ENCODE measurements around the gene RELN. TPM values are rescaled to one million over a fixed set of nuclear protein-coding genes. Genes with fewer than 3 reads are reported as not detected.

The RELN gene
- total RNA-seq, 2 experiments from 2014 or later, result not detected

DNA sequence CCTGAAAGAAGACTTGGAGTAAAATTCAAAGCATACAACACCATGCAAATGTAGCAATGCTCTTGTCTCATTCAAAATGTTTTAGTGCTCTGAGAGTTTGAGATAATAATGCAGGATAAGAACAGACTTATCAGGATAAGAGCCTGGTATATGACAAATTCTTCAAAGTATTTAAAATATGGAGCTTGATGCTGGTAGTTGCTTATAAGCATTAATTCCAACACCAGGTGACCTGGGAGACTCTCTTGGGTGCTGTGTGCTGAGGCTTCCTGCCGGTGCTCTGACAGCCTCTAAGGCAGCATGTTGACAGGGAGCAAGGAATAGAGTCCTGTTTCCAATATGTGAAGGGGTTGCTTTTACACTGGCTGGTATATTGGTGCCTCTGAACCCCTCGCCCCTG, 508.7 kb downstream of the RELN start:
- POLR2A ChIA-PET, result no interaction called here
- H3K27ac Mint-ChIP-seq, result no peak overlapping the region
- DNase-seq, result no peak
- H3K4me3 Mint-ChIP-seq, result no peak overlapping the region
- CTCF ChIA-PET, result no interaction called here
- no peaks in the 10 kb centered on the region for H3K9me3 Mint-ChIP-seq
- no peaks in the 10 kb centered on the region for H3K4me1 Mint-ChIP-seq
- H3K36me3 Mint-ChIP-seq (ENCODE audit: low read depth), result no peaks in the 10 kb centered on the region
- H3K27me3 Mint-ChIP-seq, result peaks cover 7% of the 10 kb centered on the region

GRCh38 chr7:103474956-103475355, 514.5 kb downstream of the RELN start:
- no peaks in the 10 kb centered on the region for H3K9me3 Mint-ChIP-seq
- H3K27ac Mint-ChIP-seq, result no peak overlapping the region
- H3K36me3 Mint-ChIP-seq (ENCODE audit: low read depth), result no peaks in the 10 kb centered on the region
- POLR2A ChIA-PET, result no interaction called here
- peaks cover 21% of the 10 kb centered on the region for H3K27me3 Mint-ChIP-seq
- H3K4me3 Mint-ChIP-seq, result no peak overlapping the region
- no peaks in the 10 kb centered on the region for H3K4me1 Mint-ChIP-seq
- DNase-seq, result no peak
- CTCF ChIA-PET, result no interaction called here

DNA sequence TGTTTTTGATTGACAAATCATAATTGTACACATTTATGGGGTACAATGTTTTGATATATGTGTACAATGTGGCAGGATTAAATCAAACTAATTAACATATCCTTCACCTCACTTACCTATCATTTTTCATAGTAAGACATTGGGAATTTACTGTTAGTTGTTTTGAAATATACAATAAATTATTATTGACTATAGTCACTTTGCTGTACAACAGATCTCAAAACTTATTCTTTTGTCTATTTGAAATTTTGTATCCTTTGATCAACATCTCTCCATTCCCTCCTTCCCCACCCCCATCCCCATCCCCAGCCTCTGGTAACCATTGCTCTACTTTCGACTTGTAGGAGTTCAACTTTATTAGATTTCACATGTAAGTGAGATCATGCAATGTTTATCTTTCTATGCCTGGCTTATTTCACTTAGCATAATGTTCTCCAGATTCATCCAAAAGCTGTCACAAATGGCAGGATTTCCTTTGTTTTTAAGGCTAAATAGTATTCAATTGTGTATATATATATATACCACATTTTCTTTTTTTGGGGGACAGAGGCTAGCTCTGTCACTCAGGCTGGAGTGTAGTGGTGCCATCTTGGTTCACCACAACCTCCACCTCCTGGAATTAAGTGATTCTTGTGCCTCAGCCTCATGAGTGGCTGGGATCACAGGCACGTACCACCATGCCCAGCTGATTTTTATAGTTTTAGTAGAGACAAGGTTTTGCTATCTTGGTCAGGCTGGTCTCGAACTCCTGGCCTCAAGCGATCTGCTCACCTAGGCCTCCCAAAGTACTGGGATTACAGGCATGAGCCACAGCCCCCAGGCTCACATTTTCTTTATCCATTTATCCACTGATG, 520.1 kb downstream of the RELN start:
- H3K36me3 Mint-ChIP-seq (ENCODE audit: low read depth), result no peaks in the 10 kb centered on the region
- peaks cover 21% of the 10 kb centered on the region for H3K27me3 Mint-ChIP-seq
- H3K4me1 Mint-ChIP-seq, result no peaks in the 10 kb centered on the region
- CTCF ChIA-PET, result no interaction called here
- H3K27ac Mint-ChIP-seq, result no peak overlapping the region
- POLR2A ChIA-PET, result no interaction called here
- H3K4me3 Mint-ChIP-seq, result no peak overlapping the region
- no peaks in the 10 kb centered on the region for H3K9me3 Mint-ChIP-seq
- no peak for DNase-seq

DNA sequence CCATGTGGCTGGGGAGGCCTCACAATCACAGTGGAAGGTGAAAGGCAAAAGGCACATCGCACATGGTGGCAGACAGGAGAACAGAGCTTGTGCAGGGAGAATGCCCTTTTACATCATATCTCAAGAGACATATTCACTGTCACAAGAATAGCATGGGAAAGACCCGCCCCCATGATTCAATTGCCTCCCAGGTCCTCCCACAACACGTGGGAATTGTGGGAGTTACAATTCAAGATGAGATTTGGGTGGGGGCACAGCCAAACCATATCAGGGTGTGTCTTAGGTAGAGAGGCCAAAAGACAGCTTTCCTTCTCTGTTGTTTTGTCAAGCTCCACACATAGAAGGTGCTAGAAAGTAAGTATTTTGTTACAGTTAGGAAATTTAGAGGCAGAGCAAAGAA, 522.6 kb downstream of the RELN start:
- H3K27ac Mint-ChIP-seq, result no peak overlapping the region
- no peaks in the 10 kb centered on the region for H3K9me3 Mint-ChIP-seq
- H3K4me1 Mint-ChIP-seq, result no peaks in the 10 kb centered on the region
- H3K27me3 Mint-ChIP-seq, result peaks cover 15% of the 10 kb centered on the region
- no peaks in the 10 kb centered on the region for H3K36me3 Mint-ChIP-seq (ENCODE audit: low read depth)
- no peak overlapping the region for H3K4me3 Mint-ChIP-seq
- DNase-seq, result no peak
- POLR2A ChIA-PET, result no interaction called here
- CTCF ChIA-PET, result interaction anchor here (0.6 kb wide), 1 partner anchor 20 kb away, joined by 3 read pairs; no protein-coding TSS in a partner anchor

DNA sequence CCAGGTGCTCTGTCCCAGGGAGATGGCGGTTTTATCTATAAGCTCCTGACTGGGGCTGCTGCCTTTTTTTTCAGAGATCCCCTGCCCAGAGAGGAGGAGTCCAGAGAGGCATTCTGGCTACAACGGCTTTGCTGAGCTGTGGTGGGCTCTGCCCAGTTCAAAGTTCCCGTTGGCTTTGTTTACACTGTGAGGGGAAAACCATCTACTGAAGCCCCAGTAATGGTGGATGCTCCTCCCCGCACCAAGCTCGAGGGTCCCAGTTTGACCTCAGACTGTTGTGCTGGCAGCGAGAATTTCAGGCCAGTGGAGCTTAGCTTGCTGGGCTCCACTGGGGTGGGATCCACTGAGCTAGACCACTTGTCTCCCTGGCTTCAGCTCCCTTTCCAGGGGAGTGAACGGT, 527.1 kb downstream of the RELN start:
- POLR2A ChIA-PET, result no interaction called here
- Mint-ChIP-seq H3K9me3 (no peaks in the 10 kb centered on the region), H3K36me3 (ENCODE audit: low read depth) (no peaks in the 10 kb centered on the region), H3K4me3 (no peak overlapping the region), H3K4me1 (no peaks in the 10 kb centered on the region), H3K27me3 (peaks cover 18% of the 10 kb centered on the region), H3K27ac (no peak overlapping the region)
- CTCF ChIA-PET, result interaction anchor here (0.6 kb wide), 1 partner anchor 33 kb away, joined by 3 read pairs; no protein-coding TSS in a partner anchor
- no peak for DNase-seq

DNA sequence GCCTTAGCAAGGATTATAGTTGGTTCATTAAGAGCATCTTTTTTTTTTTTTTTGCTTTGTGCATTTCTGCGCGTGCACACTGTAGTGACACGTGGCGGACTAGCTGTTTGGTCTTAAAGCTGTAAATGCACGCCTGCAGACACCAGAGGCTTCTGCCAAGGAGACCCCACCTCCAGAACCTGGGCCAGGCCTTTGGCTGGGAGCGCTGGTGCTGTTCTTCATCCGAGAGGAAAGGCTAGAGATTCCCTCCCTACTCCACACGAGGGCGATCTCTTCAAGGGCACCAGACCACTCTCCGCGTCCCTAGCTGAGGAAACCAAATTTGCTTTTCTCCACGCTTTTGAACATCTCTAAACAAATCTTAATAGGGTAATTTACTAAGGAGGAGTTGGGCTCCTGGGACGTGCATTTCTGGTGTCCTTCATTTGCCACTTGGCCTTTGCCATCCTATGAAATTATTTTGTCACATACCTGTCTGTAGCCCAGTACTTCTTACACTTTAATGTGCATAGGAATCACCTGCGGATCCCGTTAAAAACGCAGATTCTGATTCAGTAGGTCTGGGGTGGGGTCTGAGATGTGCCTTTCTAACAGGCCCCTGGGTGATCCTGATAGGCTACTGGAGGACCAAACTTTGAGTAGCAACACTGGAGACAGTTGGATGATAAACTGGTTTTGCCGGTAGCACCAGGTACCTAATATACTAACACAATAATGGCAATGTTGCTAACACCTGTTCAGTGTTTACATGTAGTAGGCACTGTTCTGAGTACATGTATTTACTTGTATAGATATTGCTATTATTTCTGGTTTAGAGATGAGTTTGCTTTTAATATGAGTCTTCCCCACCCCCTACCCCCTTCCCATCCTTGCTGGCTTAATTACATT, 542.1 kb downstream of the RELN start:
- DNase-seq, result peak; percentile 39
- Mint-ChIP-seq H3K4me1 (peaks cover 11% of the 10 kb centered on the region), H3K9me3 (peaks cover 3% of the 10 kb centered on the region), H3K36me3 (ENCODE audit: low read depth) (no peaks in the 10 kb centered on the region), H3K27ac (no peak overlapping the region), H3K27me3 (peaks cover 79% of the 10 kb centered on the region), H3K4me3 (no peak overlapping the region)
- ChIA-PET POLR2A (no interaction called here), CTCF (interaction anchor here (0.7 to 1.2 kb wide), 2 partner anchors 19 to 62 kb away, joined by 3 read pairs; no protein-coding TSS in a partner anchor)

DNA sequence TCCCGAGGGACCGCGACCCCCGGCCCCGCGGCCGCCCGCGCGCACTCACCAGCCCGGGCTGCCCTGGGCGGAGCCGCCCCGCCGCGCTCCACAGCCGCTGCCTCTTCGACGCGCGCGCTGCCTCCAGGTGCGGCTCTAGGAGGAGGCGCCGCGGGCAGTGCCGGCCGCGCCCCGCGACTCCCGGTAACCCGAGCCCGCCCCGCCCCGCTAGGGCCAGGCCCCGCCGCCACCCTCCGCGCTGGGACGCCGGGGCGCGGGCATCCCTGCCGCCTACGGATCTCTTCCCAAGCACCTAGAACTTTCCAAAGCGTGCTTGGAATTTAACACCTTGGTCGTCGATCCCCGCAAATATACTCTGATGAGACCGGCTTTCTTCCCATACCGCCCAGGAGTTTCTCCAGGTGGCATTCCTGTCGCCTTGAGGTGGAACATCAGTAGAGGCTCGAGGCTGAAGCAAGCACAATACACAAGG, 543.4 kb downstream of the RELN start, which contains the start of gene SLC26A5:
SLC26A5 (minus strand) TSS at position 159 of the 472 bp plus-strand sequence. CDS start 24,693 bp downstream, outside the sequence.
- ChIA-PET POLR2A (no interaction called here), CTCF (no interaction called here)
- no peaks in the 10 kb centered on the region for H3K36me3 Mint-ChIP-seq (ENCODE audit: low read depth)
- H3K9me3 Mint-ChIP-seq, result no peaks in the 10 kb centered on the region
- H3K4me1 Mint-ChIP-seq, result peaks cover 11% of the 10 kb centered on the region
- peaks cover 76% of the 10 kb centered on the region for H3K27me3 Mint-ChIP-seq
- no peak for DNase-seq
- H3K27ac Mint-ChIP-seq, result no peak within 1 kb of the TSS
- H3K4me3 Mint-ChIP-seq, result peak within 1 kb of the TSS; percentile 53

- Mint-ChIP-seq H3K27ac (no peak overlapping the region), H3K36me3 (ENCODE audit: low read depth) (no peaks in the 10 kb centered on the region), H3K4me1 (peaks cover 11% of the 10 kb centered on the region), H3K9me3 (no peaks in the 10 kb centered on the region), H3K4me3 (peak overlapping the region; percentile 53), H3K27me3 (peaks cover 77% of the 10 kb centered on the region)
- POLR2A ChIA-PET, result no interaction called here
- no peak for DNase-seq
- CTCF ChIA-PET, result no interaction called here
Measured at GRCh38 chr7:103445228-103446048, 544.0 kb downstream of the RELN start.

GRCh38 chr7:103439661-103440060, 549.8 kb downstream of the RELN start:
- H3K36me3 Mint-ChIP-seq (ENCODE audit: low read depth), result no peaks in the 10 kb centered on the region
- ChIA-PET POLR2A (no interaction called here), CTCF (no interaction called here)
- H3K4me1 Mint-ChIP-seq, result no peaks in the 10 kb centered on the region
- H3K27ac Mint-ChIP-seq, result no peak overlapping the region
- no peak for DNase-seq
- no peaks in the 10 kb centered on the region for H3K9me3 Mint-ChIP-seq
- H3K4me3 Mint-ChIP-seq, result no peak overlapping the region
- H3K27me3 Mint-ChIP-seq, result peaks cover 37% of the 10 kb centered on the region

GRCh38 chr7:103437623-103438022, 551.8 kb downstream of the RELN start:
- no peak for DNase-seq
- Mint-ChIP-seq H3K36me3 (ENCODE audit: low read depth) (no peaks in the 10 kb centered on the region), H3K27ac (no peak overlapping the region), H3K4me3 (no peak overlapping the region), H3K9me3 (no peaks in the 10 kb centered on the region), H3K27me3 (peaks cover 27% of the 10 kb centered on the region), H3K4me1 (no peaks in the 10 kb centered on the region)
- CTCF ChIA-PET, result no interaction called here
- POLR2A ChIA-PET, result no interaction called here

DNA sequence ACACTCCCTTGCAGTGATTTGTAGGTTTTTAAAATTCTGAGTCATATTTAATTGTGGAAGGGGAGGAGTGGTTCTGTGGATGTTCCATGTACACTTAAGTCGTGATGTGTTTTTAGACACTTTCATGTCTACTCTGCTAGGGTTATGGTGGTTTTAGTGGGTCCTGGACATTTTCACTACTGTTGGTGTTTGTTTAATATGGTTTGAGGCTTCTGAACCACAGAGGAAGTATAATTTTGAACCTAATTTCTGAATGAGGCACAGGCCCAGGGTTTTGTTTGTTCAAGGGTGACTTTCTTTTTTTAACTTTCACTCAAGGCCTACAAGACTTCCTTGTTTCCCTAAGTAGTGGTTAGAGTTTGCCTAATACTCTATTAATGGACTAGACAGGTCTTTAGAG, 556.7 kb downstream of the RELN start:
- ChIA-PET CTCF (no interaction called here), POLR2A (no interaction called here)
- no peak for DNase-seq
- Mint-ChIP-seq H3K4me3 (no peak overlapping the region), H3K27me3 (peaks cover 18% of the 10 kb centered on the region), H3K9me3 (no peaks in the 10 kb centered on the region), H3K36me3 (ENCODE audit: low read depth) (no peaks in the 10 kb centered on the region), H3K27ac (no peak overlapping the region), H3K4me1 (no peaks in the 10 kb centered on the region)

DNA sequence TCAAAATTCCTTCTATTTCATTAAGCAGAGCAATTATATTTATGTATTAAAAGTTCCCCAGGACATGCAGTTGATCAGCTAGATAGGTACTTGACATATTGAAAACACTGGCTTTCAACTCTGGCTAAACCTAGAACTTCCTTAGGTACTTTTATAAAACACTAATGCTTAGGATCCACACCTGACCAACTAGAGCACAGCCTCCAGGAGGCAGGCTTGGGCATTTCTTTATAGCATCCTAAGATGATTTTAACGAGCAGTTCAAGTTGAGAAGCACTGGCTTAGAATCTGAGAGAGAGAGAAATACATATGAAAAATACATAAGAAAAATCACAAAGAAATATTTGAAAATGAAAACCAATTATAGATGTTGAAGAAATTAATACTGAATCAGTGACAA, 564.3 kb downstream of the RELN start:
- no peak for DNase-seq
- H3K27me3 Mint-ChIP-seq, result peaks cover 16% of the 10 kb centered on the region
- H3K4me1 Mint-ChIP-seq, result no peaks in the 10 kb centered on the region
- no peaks in the 10 kb centered on the region for H3K36me3 Mint-ChIP-seq (ENCODE audit: low read depth)
- no peaks in the 10 kb centered on the region for H3K9me3 Mint-ChIP-seq
- H3K27ac Mint-ChIP-seq, result no peak overlapping the region
- POLR2A ChIA-PET, result no interaction called here
- CTCF ChIA-PET, result no interaction called here
- no peak overlapping the region for H3K4me3 Mint-ChIP-seq

Measured in activated CD4-positive, alpha-beta memory T cell treated with anti-CD3 and anti-CD28 coated beads, Interleukin-2, amount 10 ng/mL, durations not matched to agents 7 days and 5 days (primary cell).